ENCODE results near the gene PTGDR2.

DNA sequence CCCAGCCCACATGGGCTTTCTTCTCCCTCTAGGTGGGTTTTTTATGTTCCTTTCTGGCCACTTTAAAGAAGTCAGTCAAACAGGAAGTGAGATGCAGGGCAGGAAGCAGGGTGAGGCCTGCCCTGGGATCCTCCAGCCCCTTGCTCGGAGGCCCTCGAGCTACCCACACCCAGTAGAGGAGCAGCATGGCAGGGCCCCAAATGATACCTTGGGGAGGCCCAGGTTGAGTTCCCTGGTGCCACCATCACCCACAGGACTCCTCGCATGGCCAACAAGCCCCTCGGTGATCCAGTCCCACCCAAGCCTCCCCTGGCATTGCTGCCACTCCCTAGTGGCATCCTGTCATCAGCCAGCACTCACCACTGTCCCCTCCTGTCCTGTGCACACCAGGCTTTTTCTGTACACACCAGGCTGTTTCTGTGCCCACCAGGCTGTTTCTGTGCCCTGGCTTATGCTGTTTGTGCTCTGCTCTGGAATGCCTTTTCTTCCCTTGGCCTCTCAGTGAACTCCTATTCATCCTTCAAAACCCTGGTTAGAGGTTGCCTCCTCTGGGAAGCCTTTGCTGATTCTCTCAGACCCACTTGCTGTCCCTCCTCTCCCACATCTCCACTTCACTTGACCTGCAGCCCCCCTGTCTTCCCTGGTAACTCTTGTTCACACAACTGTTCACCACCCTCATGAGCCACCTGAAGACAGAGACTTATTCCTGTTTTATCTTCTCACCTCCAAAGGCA is 3.1 kb upstream of the PTGDR2 start:
- TF ChIP-seq, protein P1, sequence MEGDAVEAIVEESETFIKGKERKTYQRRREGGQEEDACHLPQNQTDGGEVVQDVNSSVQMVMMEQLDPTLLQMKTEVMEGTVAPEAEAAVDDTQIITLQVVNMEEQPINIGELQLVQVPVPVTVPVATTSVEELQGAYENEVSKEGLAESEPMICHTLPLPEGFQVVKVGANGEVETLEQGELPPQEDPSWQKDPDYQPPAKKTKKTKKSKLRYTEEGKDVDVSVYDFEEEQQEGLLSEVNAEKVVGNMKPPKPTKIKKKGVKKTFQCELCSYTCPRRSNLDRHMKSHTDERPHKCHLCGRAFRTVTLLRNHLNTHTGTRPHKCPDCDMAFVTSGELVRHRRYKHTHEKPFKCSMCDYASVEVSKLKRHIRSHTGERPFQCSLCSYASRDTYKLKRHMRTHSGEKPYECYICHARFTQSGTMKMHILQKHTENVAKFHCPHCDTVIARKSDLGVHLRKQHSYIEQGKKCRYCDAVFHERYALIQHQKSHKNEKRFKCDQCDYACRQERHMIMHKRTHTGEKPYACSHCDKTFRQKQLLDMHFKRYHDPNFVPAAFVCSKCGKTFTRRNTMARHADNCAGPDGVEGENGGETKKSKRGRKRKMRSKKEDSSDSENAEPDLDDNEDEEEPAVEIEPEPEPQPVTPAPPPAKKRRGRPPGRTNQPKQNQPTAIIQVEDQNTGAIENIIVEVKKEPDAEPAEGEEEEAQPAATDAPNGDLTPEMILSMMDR (IDR thresholded peaks at IDR 0.05; ENCODE audit: low read depth, low read length) = no peak
- no peak for TF ChIP-seq EZH2phosphoT487 (IDR thresholded peaks at IDR 0.05; ENCODE audit: low read depth)

All from OCI-LY3 (cell line).